OCI-LY7 (cell line): ENCODE results near the gene AK9. TPM values are rescaled to one million over a fixed set of nuclear protein-coding genes. Genes with fewer than 3 reads are reported as not detected.

Experiments
- BruUV-seq: library from RNA; stranded (reverse); fragments of 400-500 nt; replicated peaks from 2 replicates; lab custom pipeline; 2021; lab: Mats Ljungman, UMichigan
- CTCF ChIA-PET: fragments of 300-600 bp; sonication (Branson Sonifier 250); formaldehyde crosslinking; loops from one replicate; lab custom pipeline; 2022; ENCODE audit warnings: antibody characterized with exemption; ENCODE audit not compliant: unreplicated experiment; lab: Charles Lee
- POLR2A ChIA-PET: fragments of 300-600 bp; sonication (Branson Sonifier 250); formaldehyde crosslinking; loops from one replicate; lab custom pipeline; 2022; ENCODE audit warnings: antibody characterized with exemption; lab: Charles Lee
- DNase-seq: peaks from one replicate; pipeline ENCODE4 v3.0.0-alpha.2; 2015; ENCODE audit warnings: low spot score
- H2AFZ ChIP-seq: fragments of 200-600 bp; sonication (generic), shearing (Covaris generic); 2 replicates; pipeline ENCODE4 v1.6.1; 2014; ENCODE audit warnings: mild to moderate bottlenecking, antibody characterized with exemption, low read length, moderate library complexity
- H3K27ac ChIP-seq: fragments of 200-600 bp; sonication (generic); 2 replicates; pipeline ENCODE4 v1.5.1; 2014; ENCODE audit warnings: mixed run types, low read depth, mild to moderate bottlenecking, moderate library complexity, low read length, inconsistent platforms; ENCODE audit not compliant: poor library complexity, severe bottlenecking
- H3K36me3 ChIP-seq: fragments of 200-600 bp; sonication (generic); 2 replicates; pipeline ENCODE4 v1.6.1; 2014; ENCODE audit warnings: mild to moderate bottlenecking, antibody characterized with exemption, low read length, moderate library complexity, mixed read lengths; ENCODE audit not compliant: insufficient read depth
- H3K4me1 ChIP-seq: fragments of 200-600 bp; sonication (generic); 2 replicates; pipeline ENCODE4 v1.5.1; 2014; ENCODE audit warnings: mild to moderate bottlenecking, low read length; ENCODE audit not compliant: insufficient read depth, poor library complexity, severe bottlenecking
- H3K4me2 ChIP-seq: fragments of 200-600 bp; sonication (generic); 2 replicates; pipeline ENCODE4 v1.6.1; 2014; ENCODE audit warnings: mild to moderate bottlenecking, low read length
- H3K4me3 ChIP-seq: fragments of 200-600 bp; sonication (generic); 2 replicates; pipeline ENCODE4 v1.5.1; 2014; ENCODE audit warnings: mild to moderate bottlenecking, low read depth, low read length; ENCODE audit not compliant: poor library complexity, severe bottlenecking
- H3K79me2 ChIP-seq: fragments of 200-600 bp; sonication (generic); 2 replicates; pipeline ENCODE4 v1.6.1; 2016; ENCODE audit warnings: low read depth, mild to moderate bottlenecking, low read length, moderate library complexity, mixed read lengths; ENCODE audit not compliant: insufficient read depth
- H3K9me2 ChIP-seq: fragments of 200-600 bp; sonication (generic); 2 replicates; pipeline ENCODE4 v1.6.1; 2016; ENCODE audit warnings: mild to moderate bottlenecking, low read length, mixed read lengths; ENCODE audit not compliant: insufficient read depth
- H3K9me3 ChIP-seq: fragments of 200-600 bp; sonication (generic); 2 replicates; pipeline ENCODE4 v1.6.1; 2014; ENCODE audit warnings: mild to moderate bottlenecking, mixed run types, low read length, mixed read lengths
- H4K20me1 ChIP-seq: fragments of 200-600 bp; sonication (generic); 2 replicates; pipeline ENCODE4 v1.6.1; 2014; ENCODE audit warnings: mild to moderate bottlenecking, antibody characterized with exemption, low read length, moderate library complexity, mixed read lengths; ENCODE audit not compliant: insufficient read depth
- EZH2phosphoT487 ChIP-seq: fragments of 200-600 bp; sonication (generic); IDR thresholded peaks from 2 replicates; pipeline ENCODE4 v1.6.1; 2018; ENCODE audit warnings: low read depth, borderline replicate concordance, mild to moderate bottlenecking, mixed run types, antibody characterized with exemption, low read length, moderate library complexity, mixed read lengths
- intact Hi-C: fragments of 100-400 bp; cut with micrococcal nuclease; formaldehyde crosslinking; loops from one replicate; pipeline ENCODE4 v1.10.0; 2022; ENCODE audit not compliant: unreplicated experiment
- total RNA-seq, 2 experiments: library from RNA; depleted of rRNA in 1 of 2; stranded (reverse); fragments of >200 nt in 1 of 2; shearing (Covaris generic) in 1 of 2; gene quantifications; 2 replicates each; pipeline ENCODE4 v1.2.3, GENCODE V29; 2014 to 2022
- TF ChIP-seq, protein P1 (sequence below): fragments of 200-600 bp; sonication (generic); conservative IDR thresholded peaks from 2 replicates; pipeline ENCODE4 v1.5.1; 2014; ENCODE audit warnings: mild to moderate bottlenecking, antibody characterized with exemption, low read length, moderate library complexity, mixed read lengths

The AK9 gene
- total RNA-seq, 2 experiments from 2014 or later, result 4.9 to 6.7 TPM

- Histone ChIP-seq H3K9me3 (no peaks in the 10 kb centered on the region), H2AFZ (no peak overlapping the region), H3K27ac (no peak overlapping the region), H3K36me3 (no peaks in the 10 kb centered on the region), H4K20me1 (no peaks in the 10 kb centered on the region), H3K4me1 (peaks cover 3% of the 10 kb centered on the region), H3K4me3 (no peak overlapping the region), H3K4me2 (no peak overlapping the region), H3K79me2 (no peaks in the 10 kb centered on the region), H3K9me2 (no peaks in the 10 kb centered on the region)
- DNase-seq, result no peak
- intact Hi-C loops, result no loop called here
- POLR2A ChIA-PET, result no interaction called here
- TF ChIP-seq, protein P1, sequence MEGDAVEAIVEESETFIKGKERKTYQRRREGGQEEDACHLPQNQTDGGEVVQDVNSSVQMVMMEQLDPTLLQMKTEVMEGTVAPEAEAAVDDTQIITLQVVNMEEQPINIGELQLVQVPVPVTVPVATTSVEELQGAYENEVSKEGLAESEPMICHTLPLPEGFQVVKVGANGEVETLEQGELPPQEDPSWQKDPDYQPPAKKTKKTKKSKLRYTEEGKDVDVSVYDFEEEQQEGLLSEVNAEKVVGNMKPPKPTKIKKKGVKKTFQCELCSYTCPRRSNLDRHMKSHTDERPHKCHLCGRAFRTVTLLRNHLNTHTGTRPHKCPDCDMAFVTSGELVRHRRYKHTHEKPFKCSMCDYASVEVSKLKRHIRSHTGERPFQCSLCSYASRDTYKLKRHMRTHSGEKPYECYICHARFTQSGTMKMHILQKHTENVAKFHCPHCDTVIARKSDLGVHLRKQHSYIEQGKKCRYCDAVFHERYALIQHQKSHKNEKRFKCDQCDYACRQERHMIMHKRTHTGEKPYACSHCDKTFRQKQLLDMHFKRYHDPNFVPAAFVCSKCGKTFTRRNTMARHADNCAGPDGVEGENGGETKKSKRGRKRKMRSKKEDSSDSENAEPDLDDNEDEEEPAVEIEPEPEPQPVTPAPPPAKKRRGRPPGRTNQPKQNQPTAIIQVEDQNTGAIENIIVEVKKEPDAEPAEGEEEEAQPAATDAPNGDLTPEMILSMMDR, result no peak
- no peak for TF ChIP-seq EZH2phosphoT487
- no TSS peak for BruUV-seq
- CTCF ChIA-PET, result no interaction called here
Measured at GRCh38 chr6:109678240-109678639, 12.8 kb downstream of the AK9 start.

DNA sequence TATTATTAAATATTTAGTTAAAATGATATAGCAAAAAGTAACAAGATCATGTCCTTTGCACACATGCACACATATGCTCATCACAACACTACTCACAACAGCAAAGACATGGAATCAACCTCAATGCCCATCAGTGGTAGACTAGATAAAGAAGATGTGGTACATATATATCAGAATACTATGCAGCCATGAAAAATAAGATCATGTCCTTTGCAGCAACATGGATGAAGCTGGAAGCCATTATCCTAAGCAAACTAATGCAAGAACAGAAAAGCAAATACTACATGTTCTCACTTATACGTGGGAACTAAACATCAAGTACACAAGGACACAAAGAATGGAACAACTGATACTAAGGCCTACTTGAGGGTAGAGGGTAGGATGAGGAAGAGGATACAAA lies 14.3 kb downstream of the AK9 start:
- no peaks in the 10 kb centered on the region for H4K20me1 ChIP-seq
- H3K27ac ChIP-seq, result no peak overlapping the region
- no peak overlapping the region for H3K4me2 ChIP-seq
- peaks cover 3% of the 10 kb centered on the region for H3K4me1 ChIP-seq
- H3K9me3 ChIP-seq, result no peaks in the 10 kb centered on the region
- H3K79me2 ChIP-seq, result no peaks in the 10 kb centered on the region
- intact Hi-C loops, result no loop called here
- H2AFZ ChIP-seq, result no peak overlapping the region
- H3K9me2 ChIP-seq, result no peaks in the 10 kb centered on the region
- TF ChIP-seq EZH2phosphoT487, result no peak
- TF ChIP-seq, protein P1, result no peak
- no peaks in the 10 kb centered on the region for H3K36me3 ChIP-seq
- BruUV-seq, result no TSS peak
- POLR2A ChIA-PET, result no interaction called here
- no peak for DNase-seq
- no peak overlapping the region for H3K4me3 ChIP-seq
- CTCF ChIA-PET, result no interaction called here

- no TSS peak for BruUV-seq
- Histone ChIP-seq H3K4me2 (no peak overlapping the region), H3K9me3 (no peaks in the 10 kb centered on the region), H3K27ac (no peak overlapping the region), H3K9me2 (no peaks in the 10 kb centered on the region), H3K4me1 (peaks cover 3% of the 10 kb centered on the region), H3K79me2 (no peaks in the 10 kb centered on the region), H3K4me3 (no peak overlapping the region), H2AFZ (no peak overlapping the region), H4K20me1 (no peaks in the 10 kb centered on the region), H3K36me3 (no peaks in the 10 kb centered on the region)
- TF ChIP-seq, protein P1, result no peak
- no peak for TF ChIP-seq EZH2phosphoT487
- ChIA-PET CTCF (no interaction called here), POLR2A (no interaction called here)
- DNase-seq, result no peak
- intact Hi-C loops, result no loop called here
Measured at GRCh38 chr6:109672839-109673238, 18.2 kb downstream of the AK9 start.
